Measurements from ENCODE around the gene RAPH1.
"Not testable (repeated sequence)": the region's sequence is repeated elsewhere in the genome, so short reads cannot be mapped to it uniquely, and the experiment has no call there.

Gene RAPH1

GRCh38 chr2:203418271-203418670, 116.8 kb downstream of the RAPH1 start:
- DNase-seq: no peak

- no peak for DNase-seq
Measured at GRCh38 chr2:203413796-203414195, 121.3 kb downstream of the RAPH1 start.

GRCh38 chr2:203412546-203413331, 122.4 kb downstream of the RAPH1 start:
- no peak for DNase-seq

GRCh38 chr2:203407496-203407895, 127.6 kb downstream of the RAPH1 start:
- DNase-seq: no peak

GRCh38 chr2:203404996-203405395, 130.1 kb downstream of the RAPH1 start:
- DNase-seq: no peak

- no peak for DNase-seq
Measured at GRCh38 chr2:203400805-203401585, 134.1 kb downstream of the RAPH1 start.

- DNase-seq: no peak
Measured at GRCh38 chr2:203399031-203399430, 136.1 kb downstream of the RAPH1 start.

- no peak for DNase-seq
Measured at GRCh38 chr2:203396667-203397066, 138.4 kb downstream of the RAPH1 start.

GRCh38 chr2:203395858-203396257, 139.2 kb downstream of the RAPH1 start:
- no peak for DNase-seq

- no peak for DNase-seq
Measured at GRCh38 chr2:203394519-203395227, 140.4 kb downstream of the RAPH1 start.

- not testable (repeated sequence) for DNase-seq
Measured at GRCh38 chr2:203388153-203388552, 146.9 kb downstream of the RAPH1 start.

GRCh38 chr2:203383038-203383437, 152.1 kb downstream of the RAPH1 start:
- DNase-seq: no peak

- DNase-seq: no peak
Measured at GRCh38 chr2:203379156-203379555, 155.9 kb downstream of the RAPH1 start.

GRCh38 chr2:203376173-203376572, 158.9 kb downstream of the RAPH1 start:
- DNase-seq: no peak

- not testable (repeated sequence) for DNase-seq
Measured at GRCh38 chr2:203372706-203373105, 162.4 kb downstream of the RAPH1 start.

GRCh38 chr2:203366639-203367466, 168.2 kb downstream of the RAPH1 start:
- DNase-seq: no peak

GRCh38 chr2:203361922-203362321, 173.2 kb downstream of the RAPH1 start:
- no peak for DNase-seq

GRCh38 chr2:203361495-203361894, 173.6 kb downstream of the RAPH1 start:
- no peak for DNase-seq

GRCh38 chr2:203360833-203361430, 174.2 kb downstream of the RAPH1 start:
- no peak for DNase-seq

- no peak for DNase-seq
Measured at GRCh38 chr2:203359450-203359849, 175.7 kb downstream of the RAPH1 start.

- DNase-seq: no peak
Measured at GRCh38 chr2:203354966-203355365, 180.1 kb downstream of the RAPH1 start.

GRCh38 chr2:203352604-203353255, 182.4 kb downstream of the RAPH1 start:
- DNase-seq: no peak
